Inflammatory macrophage treated with lipopolysaccharide for 1 hour (primary cell): ENCODE data around the gene ENAH.
"Not testable (repeated sequence)": the region's sequence is repeated elsewhere in the genome, so short reads cannot be mapped to it uniquely, and the experiment has no call there.

ENCODE experiments used
- DNase-seq, 2 donors: peaks; one replicate each; pipeline ENCODE4 v3.0.0-alpha.2; 2020 to 2022

Gene ENAH

GRCh38 chr1:225484657-225485214 is 168.2 kb downstream of the ENAH start:
- DNase-seq, result no peak

GRCh38 chr1:225483818-225484656 is 168.9 kb downstream of the ENAH start:
- no peak for DNase-seq

GRCh38 chr1:225482421-225482950 is 170.4 kb downstream of the ENAH start:
- no peak for DNase-seq

- no peak for DNase-seq
These were observed 171.2 kb downstream of the ENAH start for GRCh38 chr1:225481738-225482137.

GRCh38 chr1:225480825-225481434 is 172.0 kb downstream of the ENAH start:
- DNase-seq, result peak in 1 of 2 donors; percentile 28

GRCh38 chr1:225479996-225480720 is 172.8 kb downstream of the ENAH start:
- no peak for DNase-seq

- DNase-seq, result no peak
These were observed 173.6 kb downstream of the ENAH start for GRCh38 chr1:225479341-225479740.

- DNase-seq, result no peak
These were observed 175.5 kb downstream of the ENAH start for GRCh38 chr1:225477296-225477911.

GRCh38 chr1:225476538-225476988 is 176.4 kb downstream of the ENAH start:
- DNase-seq, result no peak

- DNase-seq, result no peak
These were observed 176.8 kb downstream of the ENAH start for GRCh38 chr1:225476100-225476511.

- peak; percentile 29 to 78 for DNase-seq
These were observed 177.7 kb downstream of the ENAH start for GRCh38 chr1:225474986-225475820.

- DNase-seq, result no peak
These were observed 178.4 kb downstream of the ENAH start for GRCh38 chr1:225474439-225474985.

GRCh38 chr1:225473676-225474438 is 179.1 kb downstream of the ENAH start:
- DNase-seq, result not testable (repeated sequence)

GRCh38 chr1:225473266-225473665 is 179.7 kb downstream of the ENAH start:
- DNase-seq, result not testable (repeated sequence)

GRCh38 chr1:225471453-225472301 is 181.2 kb downstream of the ENAH start:
- DNase-seq, result no peak

GRCh38 chr1:225471109-225471452 is 181.8 kb downstream of the ENAH start:
- no peak for DNase-seq

- no peak for DNase-seq
These were observed 182.5 kb downstream of the ENAH start for GRCh38 chr1:225470211-225471108.

GRCh38 chr1:225469051-225469450 is 183.9 kb downstream of the ENAH start:
- no peak for DNase-seq
